Neural crest cell (in vitro differentiated cells): ENCODE measurements around the gene NINJ1. TPM values are rescaled to one million over a fixed set of nuclear protein-coding genes. Genes with fewer than 3 reads are reported as not detected.

Experiments used
- DNase-seq: peaks from one replicate; pipeline ENCODE4 v3.0.0; 2021; ENCODE audit warnings: low read depth, mixed read lengths, low spot score
- H3K27ac Mint-ChIP-seq: one replicate; pipeline ENCODE4 v1.8.0; 2021; ENCODE audit warnings: mild to moderate bottlenecking, mixed read lengths; ENCODE audit not compliant: unreplicated experiment
- H3K27me3 Mint-ChIP-seq: 2 replicates; pipeline ENCODE4 v1.8.0; 2021; ENCODE audit warnings: low read depth, mild to moderate bottlenecking, mixed read lengths
- H3K36me3 Mint-ChIP-seq: 2 replicates; pipeline ENCODE4 v1.8.0; 2021; ENCODE audit warnings: low read depth, mild to moderate bottlenecking, mixed read lengths
- H3K4me1 Mint-ChIP-seq: 2 replicates; pipeline ENCODE4 v1.8.0; 2021; ENCODE audit warnings: mixed read lengths
- H3K4me3 Mint-ChIP-seq: one replicate; pipeline ENCODE4 v1.8.0; 2021; ENCODE audit warnings: mild to moderate bottlenecking, mixed read lengths
- H3K9me3 Mint-ChIP-seq: 2 replicates; pipeline ENCODE4 v1.8.0; 2021; ENCODE audit warnings: mixed read lengths
- total RNA-seq: library from RNA; stranded (reverse); gene quantifications from 2 replicates; pipeline ENCODE4 v1.2.1, GENCODE V29; 2021
- TF ChIP-seq, protein P1 (sequence below): fragments of 200-600 bp; sonication (generic); conservative IDR thresholded peaks from 2 replicates; pipeline ENCODE4 v1.5.0; 2021; ENCODE audit warnings: antibody characterized with exemption, mild to moderate bottlenecking

Gene NINJ1
- total RNA-seq, 1 donor from 2014 or later, result 17.8 TPM

DNA sequence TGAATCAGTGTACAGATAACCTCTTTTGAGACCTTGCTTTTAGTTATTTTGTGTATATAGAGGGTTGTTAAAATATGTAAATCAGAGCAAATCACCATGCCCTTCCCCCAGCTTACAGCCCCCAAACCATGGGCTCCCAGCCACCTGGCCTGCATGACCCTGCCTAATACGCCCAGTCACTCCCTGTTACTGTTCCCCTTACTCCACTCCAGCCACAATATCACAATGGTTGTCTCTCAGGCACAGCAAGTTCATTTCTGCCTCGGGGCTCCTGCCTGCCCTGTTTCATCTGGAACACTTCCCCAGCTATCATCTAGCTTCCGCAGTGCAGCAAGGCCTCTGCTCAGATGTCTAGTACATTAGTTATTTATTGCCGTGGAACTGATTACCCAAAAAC is 43.0 kb downstream of the NINJ1 start:
- TF ChIP-seq, protein P1, sequence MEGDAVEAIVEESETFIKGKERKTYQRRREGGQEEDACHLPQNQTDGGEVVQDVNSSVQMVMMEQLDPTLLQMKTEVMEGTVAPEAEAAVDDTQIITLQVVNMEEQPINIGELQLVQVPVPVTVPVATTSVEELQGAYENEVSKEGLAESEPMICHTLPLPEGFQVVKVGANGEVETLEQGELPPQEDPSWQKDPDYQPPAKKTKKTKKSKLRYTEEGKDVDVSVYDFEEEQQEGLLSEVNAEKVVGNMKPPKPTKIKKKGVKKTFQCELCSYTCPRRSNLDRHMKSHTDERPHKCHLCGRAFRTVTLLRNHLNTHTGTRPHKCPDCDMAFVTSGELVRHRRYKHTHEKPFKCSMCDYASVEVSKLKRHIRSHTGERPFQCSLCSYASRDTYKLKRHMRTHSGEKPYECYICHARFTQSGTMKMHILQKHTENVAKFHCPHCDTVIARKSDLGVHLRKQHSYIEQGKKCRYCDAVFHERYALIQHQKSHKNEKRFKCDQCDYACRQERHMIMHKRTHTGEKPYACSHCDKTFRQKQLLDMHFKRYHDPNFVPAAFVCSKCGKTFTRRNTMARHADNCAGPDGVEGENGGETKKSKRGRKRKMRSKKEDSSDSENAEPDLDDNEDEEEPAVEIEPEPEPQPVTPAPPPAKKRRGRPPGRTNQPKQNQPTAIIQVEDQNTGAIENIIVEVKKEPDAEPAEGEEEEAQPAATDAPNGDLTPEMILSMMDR, result no peak
- Mint-ChIP-seq H3K27ac (no peak overlapping the region), H3K4me3 (no peak overlapping the region)

DNA sequence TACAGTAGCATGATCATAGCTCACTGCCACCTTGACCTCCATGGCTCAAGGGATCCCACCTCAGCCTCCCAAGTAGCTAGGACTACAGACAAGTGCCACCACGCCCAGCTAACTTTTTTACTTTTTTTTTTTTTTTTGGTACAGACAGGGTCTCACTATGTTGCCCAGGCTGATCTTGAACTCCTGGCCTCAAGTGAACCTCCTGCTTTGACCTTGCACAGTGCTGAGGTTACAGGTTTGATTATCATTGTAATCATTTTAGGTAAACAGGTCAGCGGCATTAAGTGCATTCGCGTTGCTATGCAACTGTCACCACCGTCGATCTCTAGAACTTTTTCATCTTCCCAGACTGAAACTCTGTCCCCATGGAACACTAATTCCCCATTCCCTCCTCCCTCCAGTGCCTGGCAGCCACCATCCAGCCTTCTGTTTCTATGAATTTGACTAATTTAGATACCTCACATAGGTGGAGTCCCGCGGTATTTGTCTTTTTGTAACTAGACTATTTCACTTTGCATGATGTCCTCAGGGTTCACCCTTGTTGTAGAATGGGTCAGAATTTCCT is 43.9 kb downstream of the NINJ1 start:
- H3K4me3 Mint-ChIP-seq, result no peak overlapping the region
- H3K36me3 Mint-ChIP-seq, result no peaks in the 10 kb centered on the region

More for the DNA sequence above, 43.0 kb downstream of the NINJ1 start:
- DNase-seq, result no peak
- H3K4me1 Mint-ChIP-seq, result peaks cover 32% of the 10 kb centered on the region
- peaks cover 2% of the 10 kb centered on the region for H3K27me3 Mint-ChIP-seq
- H3K9me3 Mint-ChIP-seq, result no peaks in the 10 kb centered on the region
- H3K36me3 Mint-ChIP-seq, result no peaks in the 10 kb centered on the region

GRCh38 chr9:93089481-93089991 is 44.5 kb downstream of the NINJ1 start:
- Mint-ChIP-seq H3K4me3 (no peak overlapping the region), H3K27me3 (peaks cover 2% of the 10 kb centered on the region), H3K27ac (no peak overlapping the region), H3K4me1 (peaks cover 30% of the 10 kb centered on the region), H3K36me3 (no peaks in the 10 kb centered on the region), H3K9me3 (no peaks in the 10 kb centered on the region)
- no peak for DNase-seq
- TF ChIP-seq, protein P1, result no peak

More for the DNA sequence above, 43.9 kb downstream of the NINJ1 start:
- Mint-ChIP-seq H3K4me1 (peaks cover 32% of the 10 kb centered on the region), H3K27me3 (peaks cover 2% of the 10 kb centered on the region), H3K27ac (no peak overlapping the region), H3K9me3 (no peaks in the 10 kb centered on the region)
- DNase-seq, result no peak
- TF ChIP-seq, protein P1, result no peak

DNA sequence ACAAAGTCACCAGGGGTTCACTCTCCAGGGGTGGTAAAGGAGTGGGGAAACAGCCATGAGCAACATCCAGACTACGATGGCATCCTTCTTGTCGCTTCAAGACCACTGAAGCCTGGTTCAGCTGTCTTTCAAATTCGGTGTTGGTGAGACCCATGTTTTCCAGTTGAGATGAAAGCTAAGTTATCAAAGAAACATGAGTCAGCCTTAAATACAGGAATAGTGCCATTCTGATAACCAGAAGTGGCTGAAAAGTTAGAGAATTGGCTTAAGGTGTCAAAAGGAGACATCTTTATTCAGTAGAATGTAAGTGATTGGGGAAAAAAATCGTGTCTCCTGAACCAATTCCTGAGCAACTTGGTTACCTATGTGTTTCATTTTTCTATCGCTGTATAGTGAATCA is 45.0 kb downstream of the NINJ1 start:
- Mint-ChIP-seq H3K27me3 (peaks cover 2% of the 10 kb centered on the region), H3K9me3 (no peaks in the 10 kb centered on the region), H3K4me3 (no peak overlapping the region), H3K27ac (no peak overlapping the region), H3K4me1 (peaks cover 28% of the 10 kb centered on the region), H3K36me3 (no peaks in the 10 kb centered on the region)
- TF ChIP-seq, protein P1, result no peak
- no peak for DNase-seq

DNA sequence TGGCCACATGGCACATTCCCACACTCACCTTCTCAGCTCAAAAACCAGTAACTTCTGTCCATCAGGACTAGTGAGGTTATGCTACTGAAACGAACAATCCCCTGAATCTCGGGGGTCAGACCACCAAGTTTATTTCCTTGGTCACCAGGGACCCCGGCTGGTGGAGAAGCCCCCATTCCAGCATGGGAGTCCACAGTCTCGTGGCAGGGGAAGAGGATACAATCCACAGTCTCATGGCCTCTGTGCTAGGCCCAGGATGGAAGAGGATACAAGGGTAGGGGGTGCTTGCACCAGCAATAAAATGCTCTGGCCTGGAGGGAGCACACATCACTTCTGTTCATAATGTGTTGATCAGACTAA is 45.4 kb downstream of the NINJ1 start:
- H3K36me3 Mint-ChIP-seq, result no peaks in the 10 kb centered on the region
- H3K4me3 Mint-ChIP-seq, result no peak overlapping the region
- no peak overlapping the region for H3K27ac Mint-ChIP-seq
- no peak for DNase-seq
- H3K27me3 Mint-ChIP-seq, result peaks cover 2% of the 10 kb centered on the region
- peaks cover 29% of the 10 kb centered on the region for H3K4me1 Mint-ChIP-seq
- TF ChIP-seq, protein P1, result no peak
- no peaks in the 10 kb centered on the region for H3K9me3 Mint-ChIP-seq
